Astrocyte (in vitro differentiated cells and primary cell): ENCODE measurements around the gene GLRA3. TPM values are rescaled to one million over a fixed set of nuclear protein-coding genes. Genes with fewer than 3 reads are reported as not detected.

Experiments used
- DNase-seq: peaks from one replicate; pipeline ENCODE4 v3.0.0-alpha.2; 2010; ENCODE audit warnings: low read depth
- FAIRE-seq: peaks from 2 replicates; lab custom pipeline; 2011; peaks lifted over from hg19 to GRCh38; lab: Jason Lieb, UNC
- H2AFZ ChIP-seq: 2 replicates; pipeline ENCODE4 v1.6.0; 2012; ENCODE audit warnings: low read depth, low read length, inconsistent platforms
- H3K27ac ChIP-seq: 2 replicates; pipeline ENCODE4 v1.5.1; 2011; ENCODE audit warnings: low read depth, low read length, inconsistent platforms
- H3K27me3 ChIP-seq: 2 replicates; pipeline ENCODE4 v1.6.0; 2011; ENCODE audit warnings: low read length, inconsistent platforms; ENCODE audit not compliant: insufficient read depth
- H3K36me3 ChIP-seq: 2 replicates; pipeline ENCODE4 v1.5.1; 2011; ENCODE audit warnings: low read length, inconsistent platforms; ENCODE audit not compliant: insufficient read depth
- H3K4me1 ChIP-seq: 2 replicates; pipeline ENCODE4 v1.5.1; 2011; ENCODE audit warnings: low read length, inconsistent platforms; ENCODE audit not compliant: insufficient read depth
- H3K4me2 ChIP-seq: 2 replicates; pipeline ENCODE4 v1.6.0; 2012; ENCODE audit warnings: low read length, inconsistent platforms
- H3K4me3 ChIP-seq: 2 replicates; pipeline ENCODE4 v1.5.1; 2011; ENCODE audit warnings: low read depth, mild to moderate bottlenecking, low read length, inconsistent platforms; ENCODE audit not compliant: insufficient read depth
- H3K79me2 ChIP-seq: 2 replicates; pipeline ENCODE4 v1.6.0; 2012; ENCODE audit warnings: mild to moderate bottlenecking, low read length, inconsistent platforms; ENCODE audit not compliant: insufficient read depth
- H3K9ac ChIP-seq: 2 replicates; pipeline ENCODE4 v1.6.0; 2012; ENCODE audit warnings: mild to moderate bottlenecking, low read length, inconsistent platforms
- H3K9me3 ChIP-seq: 2 replicates; pipeline ENCODE4 v1.5.1; 2012; ENCODE audit warnings: low read depth, mild to moderate bottlenecking, low read length, inconsistent platforms; ENCODE audit not compliant: insufficient read depth
- H4K20me1 ChIP-seq: 2 replicates; pipeline ENCODE4 v1.6.0; 2012; ENCODE audit warnings: low read length, inconsistent platforms; ENCODE audit not compliant: insufficient read depth
- H3K27ac Mint-ChIP-seq: one replicate; pipeline ENCODE4 v1.8.0; 2021; ENCODE audit warnings: mild to moderate bottlenecking, mixed read lengths; ENCODE audit not compliant: unreplicated experiment
- H3K27me3 Mint-ChIP-seq: one replicate; pipeline ENCODE4 v1.8.0; 2021; ENCODE audit warnings: low read depth, mixed read lengths; ENCODE audit not compliant: unreplicated experiment
- H3K36me3 Mint-ChIP-seq: one replicate; pipeline ENCODE4 v1.8.0; 2021; ENCODE audit warnings: low read depth, mixed read lengths; ENCODE audit not compliant: unreplicated experiment
- H3K4me1 Mint-ChIP-seq: one replicate; pipeline ENCODE4 v1.8.0; 2021; ENCODE audit warnings: low read depth, mixed read lengths; ENCODE audit not compliant: unreplicated experiment
- H3K4me3 Mint-ChIP-seq: one replicate; pipeline ENCODE4 v1.8.0; 2021; ENCODE audit warnings: mild to moderate bottlenecking, moderate library complexity, mixed read lengths; ENCODE audit not compliant: unreplicated experiment
- H3K9me3 Mint-ChIP-seq: one replicate; pipeline ENCODE4 v1.8.0; 2021; ENCODE audit warnings: mild to moderate bottlenecking, mixed read lengths; ENCODE audit not compliant: unreplicated experiment
- CTCF ChIP-seq: IDR thresholded peaks from 2 replicates; pipeline ENCODE4 v1.5.1; 2011; ENCODE audit warnings: low read depth, mild to moderate bottlenecking, inconsistent platforms, low read length, moderate library complexity; ENCODE audit not compliant: insufficient read depth
- EZH2 ChIP-seq: IDR thresholded peaks from 2 replicates; pipeline ENCODE4 v1.6.1; 2012; ENCODE audit warnings: mild to moderate bottlenecking, low read length, inconsistent platforms; ENCODE audit not compliant: insufficient read depth
- total RNA-seq: library from RNA; stranded (reverse); gene quantifications from 2 replicates; pipeline ENCODE4 v1.2.1, GENCODE V29; 2021

The GLRA3 gene
- total RNA-seq, 1 donor from 2014 or later: not detected

- Histone ChIP-seq H4K20me1 (no peaks in the 10 kb centered on the region), H3K4me2 (no peak overlapping the region), H3K36me3 (no peaks in the 10 kb centered on the region), H2AFZ (no peak overlapping the region), H3K27ac (no peak overlapping the region), H3K9ac (no peak overlapping the region), H3K27me3 (no peaks in the 10 kb centered on the region), H3K4me1 (no peaks in the 10 kb centered on the region), H3K4me3 (no peak overlapping the region), H3K79me2 (no peaks in the 10 kb centered on the region), H3K9me3 (no peaks in the 10 kb centered on the region)
- H3K4me3 Mint-ChIP-seq: no peak overlapping the region
- no peak for DNase-seq
- no peak overlapping the region for H3K27ac Mint-ChIP-seq
- no peaks in the 10 kb centered on the region for H3K36me3 Mint-ChIP-seq
- H3K4me1 Mint-ChIP-seq: no peaks in the 10 kb centered on the region
- no peaks in the 10 kb centered on the region for H3K27me3 Mint-ChIP-seq
- no peak for FAIRE-seq
- H3K9me3 Mint-ChIP-seq: no peaks in the 10 kb centered on the region
- TF ChIP-seq EZH2 (no peak), CTCF (no peak)
Measured at GRCh38 chr4:174856926-174857800, 28.1 kb upstream of the GLRA3 start.

- no peak for TF ChIP-seq CTCF
- TF ChIP-seq EZH2: no peak
- no peaks in the 10 kb centered on the region for H3K36me3 ChIP-seq
- Mint-ChIP-seq H3K36me3 (no peaks in the 10 kb centered on the region), H3K9me3 (no peaks in the 10 kb centered on the region), H3K4me3 (no peak overlapping the region), H3K27ac (no peak overlapping the region), H3K4me1 (no peaks in the 10 kb centered on the region), H3K27me3 (no peaks in the 10 kb centered on the region)
- no peak overlapping the region for H3K4me2 ChIP-seq
- no peaks in the 10 kb centered on the region for H4K20me1 ChIP-seq
- H3K79me2 ChIP-seq: no peaks in the 10 kb centered on the region
- DNase-seq (no peak), FAIRE-seq (no peak)
- no peaks in the 10 kb centered on the region for H3K9me3 ChIP-seq
- no peaks in the 10 kb centered on the region for H3K4me1 ChIP-seq
- no peak overlapping the region for H3K4me3 ChIP-seq
- no peak overlapping the region for H2AFZ ChIP-seq
- no peak overlapping the region for H3K27ac ChIP-seq
- no peaks in the 10 kb centered on the region for H3K27me3 ChIP-seq
- H3K9ac ChIP-seq: no peak overlapping the region
Measured at GRCh38 chr4:174855050-174855449, 26.0 kb upstream of the GLRA3 start.

- no peak overlapping the region for H3K4me3 Mint-ChIP-seq
- TF ChIP-seq CTCF (no peak), EZH2 (no peak)
- DNase-seq (no peak), FAIRE-seq (no peak)
- Histone ChIP-seq H3K79me2 (no peaks in the 10 kb centered on the region), H4K20me1 (no peaks in the 10 kb centered on the region), H3K36me3 (no peaks in the 10 kb centered on the region), H2AFZ (no peak overlapping the region), H3K27me3 (no peaks in the 10 kb centered on the region), H3K4me1 (no peaks in the 10 kb centered on the region), H3K4me3 (no peak overlapping the region), H3K9me3 (no peaks in the 10 kb centered on the region), H3K27ac (no peak overlapping the region), H3K4me2 (no peak overlapping the region), H3K9ac (no peak overlapping the region)
- H3K36me3 Mint-ChIP-seq: no peaks in the 10 kb centered on the region
- no peaks in the 10 kb centered on the region for H3K4me1 Mint-ChIP-seq
- no peak overlapping the region for H3K27ac Mint-ChIP-seq
- no peaks in the 10 kb centered on the region for H3K27me3 Mint-ChIP-seq
- no peaks in the 10 kb centered on the region for H3K9me3 Mint-ChIP-seq
Measured at GRCh38 chr4:174853629-174854028, 24.6 kb upstream of the GLRA3 start.
